Left ventricle myocardium inferior (tissue), 1 donor: ENCODE data around the gene ARHGAP19. TPM values are rescaled to one million over a fixed set of nuclear protein-coding genes. Genes with fewer than 3 reads are reported as not detected.

Experiments used
- DNase-seq: peaks from one replicate; pipeline ENCODE4 v3.0.0-alpha.2; 2020
- H3K27ac ChIP-seq: fragments of 200-600 bp; replicated peaks from 2 replicates; pipeline ENCODE4 v1.8.0; 2021
- H3K27me3 ChIP-seq: fragments of 200-600 bp; 2 replicates; pipeline ENCODE4 v1.8.0; 2021; ENCODE audit warnings: low read depth
- H3K36me3 ChIP-seq: fragments of 200-600 bp; 2 replicates; pipeline ENCODE4 v1.8.0; 2021
- H3K4me1 ChIP-seq: fragments of 200-600 bp; 2 replicates; pipeline ENCODE4 v1.8.0; 2021
- H3K4me3 ChIP-seq: fragments of 200-600 bp; 2 replicates; pipeline ENCODE4 v1.8.0; 2021; ENCODE audit warnings: mild to moderate bottlenecking, moderate library complexity
- H3K9me3 ChIP-seq: fragments of 200-600 bp; replicated peaks from 2 replicates; pipeline ENCODE4 v1.8.0; 2021
- CTCF ChIP-seq: fragments of 200-600 bp; IDR thresholded peaks from 2 replicates; pipeline ENCODE4 v1.8.0; 2021; ENCODE audit warnings: antibody characterized with exemption, mild to moderate bottlenecking, borderline replicate concordance
- intact Hi-C: fragments of 100-400 bp; cut with micrococcal nuclease; formaldehyde crosslinking; loops from one replicate; pipeline ENCODE4 v1.11.0; 2022
- total RNA-seq: library from RNA; stranded (reverse); fragmentation: NEBNext Ultra II Directional; extraction: Animal tissue kit (Norgen Biotek cat#: 25700); gene quantifications from one replicate; pipeline ENCODE4 v1.2.1, GENCODE V29; 2021
- donor health status: DM: no; HTN: yes; CAD: no; lungs with severe emphysema.

ARHGAP19 gene
- total RNA-seq, 1 donor from 2014 or later: 4.2 TPM

GRCh38 chr10:97180363-97180755, 112.1 kb downstream of the ARHGAP19 start:
- Histone ChIP-seq H3K9me3 (no peaks in the 10 kb centered on the region), H3K27me3 (peaks cover 98% of the 10 kb centered on the region), H3K4me1 (peaks cover 4% of the 10 kb centered on the region), H3K36me3 (no peaks in the 10 kb centered on the region), H3K27ac (no peak overlapping the region), H3K4me3 (no peak overlapping the region)
- no peak for DNase-seq
- intact Hi-C loops: no loop called here
- TF ChIP-seq CTCF: no peak

GRCh38 chr10:97179731-97180362, 112.6 kb downstream of the ARHGAP19 start:
- no peaks in the 10 kb centered on the region for H3K36me3 ChIP-seq
- intact Hi-C loops: no loop called here
- peaks cover 94% of the 10 kb centered on the region for H3K27me3 ChIP-seq
- peak; percentile 41 for TF ChIP-seq CTCF
- H3K4me1 ChIP-seq: no peaks in the 10 kb centered on the region
- H3K9me3 ChIP-seq: no peaks in the 10 kb centered on the region
- no peak overlapping the region for H3K4me3 ChIP-seq
- DNase-seq: no peak
- H3K27ac ChIP-seq: no peak overlapping the region

- no peak overlapping the region for H3K4me3 ChIP-seq
- intact Hi-C loops: no loop called here
These were observed 113.1 kb downstream of the ARHGAP19 start for GRCh38 chr10:97179311-97179710.

GRCh38 chr10:97178074-97178473, 114.4 kb downstream of the ARHGAP19 start:
- H3K36me3 ChIP-seq: no peaks in the 10 kb centered on the region
- H3K27ac ChIP-seq: no peak overlapping the region
- DNase-seq: no peak
- no peak overlapping the region for H3K4me3 ChIP-seq
- peaks cover 91% of the 10 kb centered on the region for H3K27me3 ChIP-seq
- TF ChIP-seq CTCF: no peak
- intact Hi-C loops: no loop called here
- no peaks in the 10 kb centered on the region for H3K4me1 ChIP-seq
- H3K9me3 ChIP-seq: no peaks in the 10 kb centered on the region

More at GRCh38 chr10:97179311-97179710, 113.1 kb downstream of the ARHGAP19 start:
- TF ChIP-seq CTCF: no peak
- no peak for DNase-seq
- Histone ChIP-seq H3K9me3 (no peaks in the 10 kb centered on the region), H3K27me3 (peaks cover 92% of the 10 kb centered on the region), H3K36me3 (no peaks in the 10 kb centered on the region), H3K27ac (no peak overlapping the region), H3K4me1 (no peaks in the 10 kb centered on the region)

- no peak for DNase-seq
- no peaks in the 10 kb centered on the region for H3K36me3 ChIP-seq
- no peak for TF ChIP-seq CTCF
- H3K27me3 ChIP-seq: peaks cover 77% of the 10 kb centered on the region
- intact Hi-C loops: no loop called here
- H3K9me3 ChIP-seq: no peaks in the 10 kb centered on the region
- H3K4me3 ChIP-seq: no peak overlapping the region
- H3K27ac ChIP-seq: no peak overlapping the region
- H3K4me1 ChIP-seq: no peaks in the 10 kb centered on the region
These were observed 116.2 kb downstream of the ARHGAP19 start for GRCh38 chr10:97176226-97176625.
